GM19438 (cell line): ENCODE measurements around the gene PTGR2.
"Not testable (repeated sequence)": the region's sequence is repeated elsewhere in the genome, so short reads cannot be mapped to it uniquely, and the experiment has no call there.

Source experiments
- ATAC-seq: cut with Tn5 transposase; IDR thresholded peaks from one replicate; pipeline ENCODE4 v1.9.1; 2021; ENCODE audit warnings: low read depth; ENCODE audit not compliant: unreplicated experiment

PTGR2 gene

GRCh38 chr14:73879027-73879426, 27.4 kb downstream of the PTGR2 start:
- no peak for ATAC-seq

- ATAC-seq = no peak
Measured at GRCh38 chr14:73884438-73885190, 33.0 kb downstream of the PTGR2 start.

GRCh38 chr14:73886449-73887317, 35.1 kb downstream of the PTGR2 start, which contains the start of gene ZNF410:
Gene ZNF410, plus strand, starts transcription at chr14:73886859. Its CDS starts 5,317 bp downstream, at chr14:73892176.
- ATAC-seq = peak; percentile 96

GRCh38 chr14:73887318-73887616, 35.6 kb downstream of the PTGR2 start:
- ATAC-seq = no peak

GRCh38 chr14:73887694-73888459, 36.2 kb downstream of the PTGR2 start:
- ATAC-seq = no peak

GRCh38 chr14:73888460-73888725, 36.8 kb downstream of the PTGR2 start:
- ATAC-seq = no peak

- no peak for ATAC-seq
Measured at GRCh38 chr14:73888971-73889370, 37.3 kb downstream of the PTGR2 start.

GRCh38 chr14:73889376-73889775, 37.7 kb downstream of the PTGR2 start:
- ATAC-seq = no peak

- not testable (repeated sequence) for ATAC-seq
Measured at GRCh38 chr14:73894180-73894687, 42.6 kb downstream of the PTGR2 start.

- no peak for ATAC-seq
Measured at GRCh38 chr14:73895939-73896338, 44.3 kb downstream of the PTGR2 start.

- ATAC-seq = no peak
Measured at GRCh38 chr14:73896521-73896920, 44.9 kb downstream of the PTGR2 start.

GRCh38 chr14:73903028-73903427, 51.4 kb downstream of the PTGR2 start:
- ATAC-seq = no peak

GRCh38 chr14:73909681-73910080, 58.0 kb downstream of the PTGR2 start:
- no peak for ATAC-seq

- ATAC-seq = no peak
Measured at GRCh38 chr14:73913256-73913655, 61.6 kb downstream of the PTGR2 start.

- ATAC-seq = no peak
Measured at GRCh38 chr14:73916324-73916723, 64.7 kb downstream of the PTGR2 start.

GRCh38 chr14:73919457-73919856, 67.8 kb downstream of the PTGR2 start:
- ATAC-seq = not testable (repeated sequence)

- ATAC-seq = no peak
Measured at GRCh38 chr14:73924337-73924736, 72.7 kb downstream of the PTGR2 start.
